Activated CD4-positive, alpha-beta T cell treated with anti-CD3 and anti-CD28 coated beads for 48 hours (primary cell): Measurements from ENCODE around the gene PHF12.
"Not testable (repeated sequence)": the region's sequence is repeated elsewhere in the genome, so short reads cannot be mapped to it uniquely, and the experiment has no call there.

Source experiments
- DNase-seq: peaks from one replicate; pipeline ENCODE4 v3.0.0-alpha.2; 2020

The PHF12 gene

DNA sequence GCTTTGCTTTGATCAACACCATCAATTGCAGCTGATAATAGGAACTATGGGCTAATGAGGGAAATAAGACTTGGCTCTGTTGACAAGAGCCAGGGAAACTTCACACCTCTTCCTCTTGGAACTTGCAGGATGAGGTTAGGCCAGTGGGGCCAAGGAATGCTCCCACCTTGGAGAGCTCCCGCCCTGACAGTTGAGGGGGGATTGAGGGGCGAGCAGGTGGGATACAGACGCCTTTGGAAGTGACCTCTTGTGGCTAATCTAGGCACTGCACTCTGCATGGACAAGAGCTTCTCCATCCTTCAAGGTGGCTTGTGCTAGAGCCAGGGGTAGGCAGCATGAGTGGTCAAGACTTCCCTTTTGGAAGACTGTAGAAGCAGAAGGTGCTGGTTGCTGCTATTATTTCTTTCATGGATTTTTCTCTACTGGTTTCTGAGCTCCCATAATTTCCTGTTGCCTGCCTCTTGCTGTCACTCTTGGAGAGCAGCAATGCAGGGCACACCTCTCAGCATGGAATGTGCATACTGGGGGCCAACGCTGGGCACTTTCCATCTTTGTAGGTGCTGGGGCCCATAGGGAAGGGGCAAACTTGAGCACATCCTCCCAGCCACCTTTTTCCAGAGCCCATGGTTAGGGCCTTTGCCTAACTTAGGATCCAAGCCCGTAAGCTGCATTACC, 2.3 kb upstream of the PHF12 start:
- peak; percentile 56 for DNase-seq

DNA sequence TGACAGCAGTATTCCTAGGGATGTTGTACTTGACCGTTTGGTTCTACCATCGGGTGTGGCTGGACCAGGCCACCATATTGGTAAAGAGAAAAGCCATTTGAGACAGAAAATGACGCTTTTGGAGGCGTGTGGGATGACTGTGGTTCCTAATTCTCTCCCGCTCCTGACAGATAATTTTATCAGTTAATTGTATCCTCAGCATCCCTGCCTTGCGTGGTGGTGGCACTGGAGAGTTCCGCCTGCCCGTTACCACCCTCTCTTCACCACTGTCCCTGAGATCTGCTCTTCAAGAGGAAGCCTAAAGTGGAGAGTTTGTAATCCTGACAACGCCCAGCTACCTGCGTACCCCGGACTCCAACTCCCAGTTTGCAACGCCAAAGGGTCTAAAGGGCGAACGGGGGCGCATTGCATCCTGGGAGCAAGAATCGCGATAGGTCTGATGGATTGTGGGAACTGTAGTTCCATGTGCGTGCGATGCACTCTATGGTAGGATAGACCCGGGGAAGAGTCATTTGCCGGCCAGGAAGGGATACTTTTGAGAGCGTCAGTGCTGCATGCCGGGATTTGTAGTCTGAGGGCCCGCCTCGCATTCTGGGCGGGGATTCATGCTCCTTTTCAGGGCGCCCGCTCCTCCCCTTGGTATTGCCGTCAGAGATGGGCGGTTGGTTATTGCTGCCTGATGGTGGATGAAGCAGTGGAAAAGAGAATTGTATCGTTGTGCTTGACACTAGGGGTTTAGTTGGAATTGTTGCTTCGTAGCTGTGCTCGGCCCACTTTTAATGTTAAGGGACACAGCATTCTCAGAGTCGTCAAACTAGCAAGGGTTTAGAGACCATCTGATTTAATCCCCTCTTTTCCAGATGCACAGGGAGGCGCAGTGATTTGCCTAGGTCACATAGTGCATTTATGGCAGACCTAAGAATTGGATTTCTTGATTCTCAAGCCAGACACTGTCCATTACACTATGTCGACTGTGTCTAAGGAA, 965 bp upstream of the PHF12 start:
- peak; percentile 95 for DNase-seq

- no peak for DNase-seq
Observed at GRCh38 chr17:28950752-28951427, 428 bp downstream of the PHF12 start.

GRCh38 chr17:28950017-28950751, 1.1 kb downstream of the PHF12 start:
- DNase-seq: peak; percentile 69

- DNase-seq: peak; percentile 84
Observed at GRCh38 chr17:28949185-28950016, 1.9 kb downstream of the PHF12 start.

DNA sequence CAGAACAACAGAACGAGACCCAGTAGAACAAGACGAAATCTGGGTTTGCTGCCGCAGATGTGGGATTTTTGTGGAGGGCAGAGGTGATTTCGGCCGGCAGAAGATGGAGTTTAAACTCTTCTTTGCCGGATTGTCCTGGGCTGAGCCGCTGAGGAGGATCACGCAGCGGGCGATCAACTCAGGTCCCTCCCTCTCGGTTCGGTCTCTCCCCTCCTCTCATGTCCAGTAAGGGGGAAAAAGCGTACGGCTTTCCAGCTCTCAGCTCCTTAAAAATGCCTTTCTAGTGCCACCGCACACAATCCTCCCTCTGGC, 2.5 kb downstream of the PHF12 start:
- DNase-seq: no peak

- DNase-seq: no peak
Observed at GRCh38 chr17:28948342-28948741, 3.0 kb downstream of the PHF12 start.

GRCh38 chr17:28947639-28948038, 3.7 kb downstream of the PHF12 start:
- DNase-seq: no peak

DNA sequence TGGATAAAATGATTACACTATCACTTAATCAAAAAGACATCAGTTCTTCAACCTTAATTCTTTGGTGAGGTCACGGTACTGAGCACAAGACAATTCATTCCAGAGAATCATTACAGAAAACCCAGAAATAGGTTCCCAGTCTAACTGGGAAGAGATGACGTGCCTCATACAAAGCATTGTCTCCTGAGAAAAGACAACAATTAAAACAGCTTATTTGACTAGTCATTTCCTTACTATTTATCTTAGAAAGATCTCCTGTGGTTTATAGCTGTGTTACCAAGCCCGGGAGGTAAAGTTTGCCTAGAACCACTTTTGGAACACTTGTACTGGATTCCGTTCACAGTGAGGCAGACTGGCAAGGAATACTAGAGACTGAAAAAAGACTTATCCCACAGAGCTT, 5.1 kb downstream of the PHF12 start:
- no peak for DNase-seq

- DNase-seq: no peak
Observed at GRCh38 chr17:28944862-28945741, 6.2 kb downstream of the PHF12 start.

- no peak for DNase-seq
Observed at GRCh38 chr17:28944343-28944742, 7.0 kb downstream of the PHF12 start.

DNA sequence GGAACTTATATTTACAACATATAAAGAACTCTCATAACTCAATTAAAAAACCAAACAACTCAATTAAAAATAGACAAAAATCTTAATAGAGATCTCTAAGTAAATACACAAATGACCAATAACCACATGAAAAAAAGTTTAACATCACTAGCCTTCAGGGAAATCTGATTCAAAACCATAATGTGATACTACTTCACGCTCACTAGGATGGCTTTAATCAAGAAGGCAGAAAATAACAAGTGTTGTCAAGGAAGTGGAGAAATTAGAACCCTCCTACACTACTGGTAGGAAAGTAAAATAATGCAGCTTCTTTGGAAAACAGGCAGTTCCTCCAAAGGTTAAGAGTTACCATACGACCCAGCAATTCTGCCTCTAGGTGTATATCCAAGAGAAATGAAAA, 8.4 kb downstream of the PHF12 start:
- DNase-seq: no peak

- no peak for DNase-seq
Observed at GRCh38 chr17:28941251-28941650, 10.1 kb downstream of the PHF12 start.

DNA sequence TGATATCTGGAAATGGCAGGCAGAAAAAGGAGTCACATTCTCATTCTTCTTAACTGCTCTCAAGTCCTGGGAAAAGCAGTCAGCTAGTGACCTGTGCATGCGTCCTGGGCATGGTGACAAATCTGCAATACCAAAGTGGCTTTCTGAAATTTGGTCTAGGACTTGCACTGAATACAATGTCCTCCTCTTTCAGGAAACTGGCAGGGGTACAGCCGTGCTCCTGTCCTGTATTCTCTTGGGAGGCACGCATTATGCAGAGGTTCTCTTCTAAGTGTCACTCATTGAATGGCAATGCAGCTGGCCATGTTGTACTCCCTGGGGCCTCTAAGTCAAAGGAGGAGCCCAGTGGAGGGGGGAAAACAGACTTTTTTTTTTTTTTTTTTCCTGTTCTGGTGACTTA, 10.6 kb downstream of the PHF12 start:
- no peak for DNase-seq

GRCh38 chr17:28940142-28940541, 11.2 kb downstream of the PHF12 start:
- no peak for DNase-seq

GRCh38 chr17:28938552-28938951, 12.8 kb downstream of the PHF12 start:
- no peak for DNase-seq

DNA sequence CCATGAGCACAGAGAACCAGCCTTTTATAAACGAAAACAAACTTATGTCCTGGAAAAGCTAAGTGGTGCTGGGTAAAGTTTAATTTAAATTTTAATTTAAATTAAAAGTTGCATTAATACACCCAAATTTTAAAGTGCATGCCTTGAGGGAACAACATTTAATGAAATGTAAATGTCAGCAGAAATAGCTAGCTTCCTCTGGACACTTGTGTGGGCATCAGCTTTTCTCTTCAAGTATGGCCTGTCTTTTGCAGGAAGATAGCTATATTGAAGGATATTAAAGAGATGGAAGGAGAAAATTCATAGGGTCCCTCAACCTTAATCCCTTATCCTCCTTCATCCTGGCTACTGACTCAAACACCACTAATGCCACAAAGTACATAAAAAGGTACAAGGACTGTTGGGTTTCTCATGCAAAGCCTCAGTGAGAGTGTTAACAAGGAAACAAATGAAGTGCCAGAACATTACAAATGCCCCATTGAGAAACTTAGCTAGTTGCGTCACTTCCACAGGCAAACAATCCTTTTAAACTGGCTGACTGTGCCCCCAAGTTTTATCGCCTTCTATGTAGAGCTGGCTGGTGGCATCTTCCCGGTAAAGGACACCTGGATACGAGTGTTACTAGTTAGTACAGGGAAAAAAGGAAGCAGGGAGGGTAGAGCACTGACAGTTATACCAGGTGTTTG, 14.1 kb downstream of the PHF12 start:
- no peak for DNase-seq

GRCh38 chr17:28935744-28936460, 15.4 kb downstream of the PHF12 start:
- no peak for DNase-seq

GRCh38 chr17:28934508-28934907, 16.8 kb downstream of the PHF12 start:
- not testable (repeated sequence) for DNase-seq

GRCh38 chr17:28929787-28930186, 21.5 kb downstream of the PHF12 start:
- no peak for DNase-seq
